ENCODE results near the gene PGPEP1.

Gene PGPEP1

GRCh38 chr19:18418483-18419194, 78.2 kb downstream of the PGPEP1 start:
- no peak for DNase-seq (ENCODE audit: low spot score)

- DNase-seq (ENCODE audit: low spot score), result peak; percentile 88
These were observed 78.8 kb downstream of the PGPEP1 start, which contains the start of gene SSBP4 for GRCh38 chr19:18419195-18419698. Gene SSBP4 (plus strand): TSS chr19:18419398. CDS start chr19:18419649, 251 bp downstream.

All from COLO829 (cell line).